Activated T-cell treated with anti-CD3 and anti-CD28 coated beads, Interleukin-2, amount 50 U/mL, for 48 hours (primary cell): Measurements from ENCODE around the gene FALEC.

Source experiments
- DNase-seq, 2 experiments: peaks; one replicate each; pipeline ENCODE4 v3.0.0-alpha.2; 2020

Gene FALEC

DNA sequence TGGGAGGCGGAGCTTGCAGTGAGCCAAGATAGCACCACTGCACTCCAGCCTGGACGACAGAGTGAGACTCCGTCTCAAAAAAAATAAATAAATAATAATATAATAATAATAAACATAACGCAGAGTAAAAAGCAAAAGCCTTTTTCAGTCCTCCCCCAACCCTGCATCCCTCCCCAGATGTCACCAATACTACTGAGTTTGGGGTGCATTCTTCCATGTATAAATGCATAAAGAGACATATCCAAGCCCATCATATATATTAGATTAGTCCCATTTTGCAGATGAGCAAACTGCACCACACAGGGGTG, 32.7 kb downstream of the FALEC start:
- DNase-seq = no peak

DNA sequence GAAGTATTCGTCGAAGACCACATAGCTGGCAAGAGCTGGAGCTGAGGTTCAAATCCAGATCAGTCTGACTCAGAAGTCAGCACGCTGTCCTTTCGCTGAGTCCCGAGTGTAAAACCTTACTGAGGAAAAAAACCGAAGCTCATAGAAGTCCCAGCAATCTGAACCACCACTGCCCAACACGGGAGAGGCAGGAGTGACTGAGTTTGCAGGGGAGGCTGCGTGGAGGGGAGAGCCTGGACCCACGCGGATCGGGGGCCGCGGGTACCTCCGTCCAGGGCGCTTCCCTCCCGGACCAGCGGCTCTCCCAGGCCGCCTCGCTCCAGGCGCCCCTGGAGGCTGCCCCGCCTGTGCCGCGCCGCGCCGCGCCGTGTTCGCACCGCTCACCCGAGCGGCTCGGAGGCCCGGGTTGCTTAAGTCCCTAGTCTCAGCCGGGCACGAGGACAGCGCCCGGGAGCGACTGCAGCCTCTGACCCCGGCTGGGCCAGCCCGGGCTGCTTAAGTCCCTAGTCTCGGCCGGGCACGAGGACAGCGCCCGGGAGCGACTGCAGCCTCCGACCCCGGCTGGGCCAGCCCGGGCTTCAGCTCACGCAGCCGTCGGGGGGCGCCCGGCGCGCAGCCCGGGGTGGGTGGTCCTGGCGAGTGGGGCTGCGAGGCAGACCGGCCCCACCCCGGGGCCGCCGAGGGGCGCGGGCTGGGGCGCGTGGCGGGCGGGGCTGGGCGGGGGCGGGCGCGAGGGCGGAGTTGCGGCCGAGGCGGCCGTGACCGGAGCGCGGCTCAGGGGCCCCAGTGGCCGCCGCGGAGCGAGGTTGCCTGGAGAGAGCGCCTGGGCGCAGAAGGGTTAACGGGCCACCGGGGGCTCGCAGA, 33.3 kb downstream of the FALEC start, which contains the start of gene ADAMTSL4:
ADAMTSL4 (plus strand) TSS at position 777 of the 864 bp plus-strand sequence. CDS start 2,881 bp downstream, outside the sequence.
- peak; percentile 54 to 65 for DNase-seq

DNA sequence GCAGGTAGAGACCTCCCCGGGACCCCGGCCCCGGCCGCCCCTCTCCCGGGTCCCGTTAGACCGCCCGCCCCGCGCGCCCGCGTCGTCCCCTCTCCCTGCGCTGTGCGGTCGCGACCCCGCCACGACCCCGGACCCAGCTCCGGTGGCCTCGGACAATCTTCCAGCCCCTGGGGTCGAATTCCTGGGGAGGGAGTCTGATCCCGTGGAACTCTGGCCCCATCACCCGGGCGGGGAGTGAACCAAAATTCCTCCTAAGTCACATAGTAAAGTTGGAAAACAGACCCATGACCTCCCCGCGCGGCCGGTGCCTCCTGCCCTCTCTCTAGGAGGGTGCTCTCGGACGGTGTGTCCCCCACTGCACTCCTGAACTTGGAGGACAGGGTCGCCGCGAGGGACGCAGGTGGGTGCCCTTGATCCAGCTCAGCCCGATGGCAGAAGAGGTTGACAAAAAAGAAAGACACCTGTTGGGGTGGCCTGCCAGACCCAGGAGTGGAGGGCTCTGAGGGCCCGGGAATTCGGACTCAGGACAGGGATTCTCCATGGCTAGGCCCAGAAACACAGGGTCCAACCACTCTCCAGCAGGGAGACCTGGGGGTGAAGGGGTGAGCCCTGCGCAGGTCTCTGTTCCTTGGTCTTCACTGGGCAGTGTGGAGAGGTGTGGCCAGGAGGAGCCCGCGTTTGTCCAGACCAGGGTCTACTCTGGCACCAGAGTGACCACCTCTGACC, 34.1 kb downstream of the FALEC start:
- DNase-seq = peak in 1 of 2 experiments; percentile 21

DNA sequence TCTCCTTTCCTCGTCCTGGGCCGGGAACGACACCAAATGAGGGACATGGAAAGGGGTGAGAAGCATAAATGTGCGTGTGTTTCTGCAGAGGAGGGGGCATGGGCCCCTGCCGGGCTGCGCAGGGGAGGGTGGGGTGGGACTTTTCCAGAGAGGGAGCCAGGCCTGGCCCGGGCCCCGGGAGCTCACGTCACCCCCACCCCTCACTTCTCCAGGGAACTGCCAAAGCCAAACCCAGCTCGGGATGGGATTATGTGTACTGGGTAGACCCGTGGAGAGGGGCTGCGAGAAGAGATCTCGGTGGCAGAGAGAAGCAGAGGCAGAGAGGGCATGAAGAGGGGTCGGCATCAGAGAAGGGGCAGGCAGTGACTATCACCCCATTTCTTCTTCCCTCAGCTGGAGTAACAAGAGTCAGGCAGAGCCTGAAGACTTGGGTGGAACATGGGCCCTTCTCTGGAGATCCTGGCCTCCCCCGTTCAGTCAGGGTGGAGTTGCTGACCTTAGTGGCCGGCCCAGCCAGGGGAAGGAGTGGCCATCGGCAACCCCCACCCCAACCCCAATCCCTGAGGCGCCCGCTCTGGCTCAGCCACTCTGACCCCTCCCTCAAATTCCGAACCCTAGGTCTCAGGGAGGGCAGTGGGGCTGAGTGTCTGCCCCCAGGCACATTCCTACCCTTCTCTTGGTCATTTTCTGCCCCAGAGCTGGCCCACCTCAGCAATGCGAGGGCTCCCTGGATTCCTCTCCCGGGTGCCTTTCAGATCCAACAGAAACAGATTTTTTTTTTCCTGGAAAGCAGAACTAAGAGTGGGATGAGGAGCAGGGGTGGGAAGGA, 34.9 kb downstream of the FALEC start:
- peak in 1 of 2 experiments; percentile 23 for DNase-seq

DNA sequence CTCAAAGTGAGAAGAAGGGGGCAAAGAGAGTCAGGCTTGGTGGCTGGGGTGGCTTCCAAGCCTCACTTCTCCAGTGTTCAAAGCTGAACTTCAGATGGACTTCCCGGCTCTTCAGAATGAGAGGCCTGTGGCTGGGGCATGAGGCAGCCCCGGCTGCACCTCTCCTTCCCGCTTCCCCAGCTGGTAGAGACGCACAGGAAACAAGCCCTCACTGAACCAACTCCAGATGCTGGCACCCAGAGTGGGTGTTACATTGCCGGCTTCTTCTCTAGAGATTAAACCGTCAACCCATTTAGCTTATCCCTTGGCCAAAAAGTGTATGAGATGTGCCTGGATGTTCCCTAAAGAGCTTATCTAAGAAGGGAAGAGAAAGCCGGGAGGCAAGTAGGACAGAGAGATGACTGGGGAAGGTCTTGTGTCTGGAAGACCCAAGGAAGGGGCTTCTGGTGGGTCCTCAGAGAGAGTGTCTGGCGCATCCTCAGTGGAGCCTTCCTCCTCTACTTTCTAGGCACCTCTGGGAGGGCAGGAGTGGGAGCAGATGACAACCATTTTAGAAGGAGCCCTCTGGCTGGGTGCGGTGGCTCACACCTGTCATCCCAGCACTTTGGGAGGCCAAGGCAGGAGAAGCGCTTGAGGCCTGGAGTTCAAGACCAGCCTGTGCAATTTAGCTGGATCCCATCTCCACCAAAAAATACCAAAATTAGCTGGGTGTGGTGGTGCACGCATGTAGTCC, 35.7 kb downstream of the FALEC start:
- DNase-seq = peak; percentile 39 to 43

DNA sequence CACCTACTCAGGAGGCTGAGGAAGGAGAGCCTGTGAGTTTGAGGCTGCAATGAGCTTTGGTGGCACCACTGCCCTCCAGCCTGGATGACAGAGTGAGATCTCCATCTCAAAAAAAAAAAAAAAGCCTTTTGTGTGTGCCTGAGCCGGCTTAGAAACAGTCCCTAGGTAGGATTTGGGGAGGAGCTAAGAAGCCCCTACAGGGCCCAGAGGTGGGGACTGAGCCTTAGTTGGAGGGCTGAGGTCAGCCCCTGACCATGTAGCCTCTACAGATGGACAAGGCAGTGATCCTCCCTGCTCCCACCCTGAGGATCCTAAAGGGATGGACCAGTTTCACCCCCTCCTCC, 36.2 kb downstream of the FALEC start:
- DNase-seq = peak in 1 of 2 experiments; percentile 17

DNA sequence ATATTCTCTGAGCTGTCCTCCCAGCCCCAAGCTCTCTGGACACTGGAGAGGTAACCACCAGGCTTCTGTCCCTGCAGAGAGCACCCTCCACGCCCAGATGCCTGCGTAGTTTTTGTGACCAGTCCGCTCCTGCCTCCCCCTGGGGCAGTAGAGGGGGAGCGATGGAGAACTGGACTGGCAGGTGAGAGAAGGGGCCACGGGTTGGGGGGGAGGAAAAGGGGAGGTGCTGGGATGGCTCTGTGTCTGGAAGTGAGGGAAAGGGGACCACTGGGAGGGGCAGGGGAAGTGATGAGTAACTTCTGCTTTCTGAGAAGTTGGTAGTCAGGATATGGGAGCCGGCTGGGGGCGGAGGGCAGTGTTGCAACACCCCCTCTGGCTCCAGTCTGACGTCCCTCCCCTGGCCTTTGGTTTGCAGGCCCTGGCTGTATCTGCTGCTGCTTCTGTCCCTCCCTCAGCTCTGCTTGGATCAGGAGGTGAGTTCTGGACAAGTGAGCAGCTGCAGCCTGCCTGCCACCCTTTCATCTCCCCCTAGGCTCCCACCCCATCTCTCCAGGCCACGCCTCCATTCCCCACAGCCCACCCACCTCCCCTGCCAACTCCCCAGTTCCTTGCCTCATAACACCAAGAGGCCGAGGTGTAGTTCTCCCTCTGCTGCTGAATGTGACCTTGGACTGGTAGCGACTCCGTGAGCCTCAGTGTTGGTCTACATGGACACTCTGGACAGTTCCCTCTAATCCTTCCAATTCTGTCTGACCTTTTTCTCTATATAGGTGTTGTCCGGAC, 36.8 kb downstream of the FALEC start:
- DNase-seq = peak in 1 of 2 experiments; percentile 48

DNA sequence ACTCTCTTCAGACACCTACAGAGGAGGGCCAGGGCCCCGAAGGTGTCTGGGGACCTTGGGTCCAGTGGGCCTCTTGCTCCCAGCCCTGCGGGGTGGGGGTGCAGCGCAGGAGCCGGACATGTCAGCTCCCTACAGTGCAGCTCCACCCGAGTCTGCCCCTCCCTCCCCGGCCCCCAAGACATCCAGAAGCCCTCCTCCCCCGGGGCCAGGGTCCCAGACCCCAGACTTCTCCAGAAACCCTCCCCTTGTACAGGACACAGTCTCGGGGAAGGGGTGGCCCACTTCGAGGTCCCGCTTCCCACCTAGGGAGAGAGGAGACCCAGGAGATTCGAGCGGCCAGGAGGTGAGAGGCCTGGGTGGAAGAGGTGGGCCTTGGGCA, 37.3 kb downstream of the FALEC start:
- DNase-seq = no peak

DNA sequence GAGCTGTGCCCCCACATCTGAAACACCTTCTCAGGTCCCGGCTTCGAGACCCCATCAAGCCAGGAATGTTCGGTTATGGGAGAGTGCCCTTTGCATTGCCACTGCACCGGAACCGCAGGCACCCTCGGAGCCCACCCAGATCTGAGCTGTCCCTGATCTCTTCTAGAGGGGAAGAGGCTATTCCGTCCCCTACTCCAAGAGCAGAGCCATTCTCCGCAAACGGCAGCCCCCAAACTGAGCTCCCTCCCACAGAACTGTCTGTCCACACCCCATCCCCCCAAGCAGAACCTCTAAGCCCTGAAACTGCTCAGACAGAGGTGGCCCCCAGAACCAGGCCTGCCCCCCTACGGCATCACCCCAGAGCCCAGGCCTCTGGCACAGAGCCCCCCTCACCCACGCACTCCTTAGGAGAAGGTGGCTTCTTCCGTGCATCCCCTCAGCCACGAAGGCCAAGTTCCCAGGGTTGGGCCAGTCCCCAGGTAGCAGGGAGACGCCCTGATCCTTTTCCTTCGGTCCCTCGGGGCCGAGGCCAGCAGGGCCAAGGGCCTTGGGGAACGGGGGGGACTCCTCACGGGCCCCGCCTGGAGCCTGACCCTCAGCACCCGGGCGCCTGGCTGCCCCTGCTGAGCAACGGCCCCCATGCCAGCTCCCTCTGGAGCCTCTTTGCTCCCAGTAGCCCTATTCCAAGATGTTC, 38.0 kb downstream of the FALEC start:
- no peak for DNase-seq

DNA sequence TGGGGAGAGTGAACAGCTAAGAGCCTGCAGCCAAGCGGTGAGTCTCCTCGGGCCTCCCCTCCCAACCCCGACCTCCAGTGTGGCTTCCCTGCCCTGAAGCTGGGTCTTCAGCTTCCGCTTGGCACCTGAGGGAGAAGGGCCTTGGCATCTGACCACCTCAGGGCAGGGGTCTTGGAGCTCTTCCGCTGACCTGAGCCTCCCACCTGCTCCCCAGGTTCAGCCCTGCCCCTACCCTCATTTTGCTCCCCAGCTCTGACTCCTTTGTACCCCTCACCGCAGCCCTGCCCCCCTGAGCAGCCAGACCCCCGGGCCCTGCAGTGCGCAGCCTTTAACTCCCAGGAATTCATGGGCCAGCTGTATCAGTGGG, 38.5 kb downstream of the FALEC start:
- DNase-seq = no peak

DNA sequence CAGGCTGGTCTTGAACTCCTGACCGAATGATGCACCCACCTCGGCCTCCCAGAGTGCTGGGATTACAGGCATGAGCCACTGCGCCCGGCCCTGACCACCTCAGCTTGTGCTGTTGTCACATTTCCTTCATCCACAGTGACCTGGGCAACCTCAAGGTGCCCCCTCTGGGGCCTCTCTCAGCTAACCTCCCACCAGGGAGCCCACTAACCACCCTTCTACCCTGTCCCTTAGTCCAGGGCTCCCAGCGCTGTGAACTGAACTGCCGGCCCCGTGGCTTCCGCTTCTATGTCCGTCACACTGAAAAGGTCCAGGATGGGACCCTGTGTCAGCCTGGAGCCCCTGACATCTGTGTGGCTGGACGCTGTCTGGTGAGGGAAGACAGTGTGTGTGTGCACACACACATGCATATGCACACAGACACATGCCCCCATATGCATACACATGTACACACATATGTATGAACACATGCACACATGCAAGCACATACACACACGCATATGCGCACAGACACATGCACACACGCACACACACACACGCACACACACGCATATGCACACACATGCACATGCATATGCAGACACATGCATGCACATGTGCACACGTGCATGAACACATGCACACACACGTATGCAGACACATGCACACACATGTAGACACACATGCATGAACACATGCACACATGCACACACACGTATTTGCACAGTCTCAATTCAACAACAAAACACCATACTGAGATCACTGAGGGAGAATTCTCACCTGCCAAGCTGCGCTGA, 39.8 kb downstream of the FALEC start:
- DNase-seq = no peak

DNA sequence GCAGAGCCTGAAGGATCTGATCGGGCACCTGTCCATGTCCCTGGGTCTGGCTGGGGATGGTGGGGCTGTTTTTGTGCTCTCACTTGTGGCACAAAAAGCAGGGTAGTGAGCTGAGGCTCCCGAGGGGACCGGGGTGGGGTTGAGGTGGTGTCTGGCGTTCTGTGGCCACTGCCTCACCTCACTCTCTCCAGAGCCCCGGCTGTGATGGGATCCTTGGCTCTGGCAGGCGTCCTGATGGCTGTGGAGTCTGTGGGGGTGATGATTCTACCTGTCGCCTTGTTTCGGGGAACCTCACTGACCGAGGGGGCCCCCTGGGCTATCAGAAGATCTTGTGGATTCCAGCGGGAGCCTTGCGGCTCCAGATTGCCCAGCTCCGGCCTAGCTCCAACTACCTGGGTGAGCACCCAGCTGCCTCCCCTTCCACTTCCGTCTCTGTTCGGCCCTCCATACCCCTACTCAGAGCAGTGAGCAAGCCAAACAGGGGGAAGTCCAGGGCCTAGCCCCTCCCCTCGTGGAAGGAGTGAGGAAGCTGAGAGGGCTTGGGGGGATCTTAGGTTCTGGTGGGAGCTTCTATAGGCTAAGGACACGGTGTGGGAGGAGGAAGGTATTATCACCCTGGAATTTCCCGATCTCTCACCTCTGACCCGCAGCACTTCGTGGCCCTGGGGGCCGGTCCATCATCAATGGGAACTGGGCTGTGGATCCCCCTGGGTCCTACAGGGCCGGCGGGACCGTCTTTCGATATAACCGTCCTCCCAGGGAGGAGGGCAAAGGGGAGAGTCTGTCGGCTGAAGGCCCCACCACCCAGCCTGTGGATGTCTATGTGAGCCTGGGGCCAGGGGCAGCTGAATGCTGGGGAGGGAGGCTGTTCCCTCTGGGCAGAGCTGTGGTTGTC, 40.7 kb downstream of the FALEC start:
- DNase-seq = no peak

DNA sequence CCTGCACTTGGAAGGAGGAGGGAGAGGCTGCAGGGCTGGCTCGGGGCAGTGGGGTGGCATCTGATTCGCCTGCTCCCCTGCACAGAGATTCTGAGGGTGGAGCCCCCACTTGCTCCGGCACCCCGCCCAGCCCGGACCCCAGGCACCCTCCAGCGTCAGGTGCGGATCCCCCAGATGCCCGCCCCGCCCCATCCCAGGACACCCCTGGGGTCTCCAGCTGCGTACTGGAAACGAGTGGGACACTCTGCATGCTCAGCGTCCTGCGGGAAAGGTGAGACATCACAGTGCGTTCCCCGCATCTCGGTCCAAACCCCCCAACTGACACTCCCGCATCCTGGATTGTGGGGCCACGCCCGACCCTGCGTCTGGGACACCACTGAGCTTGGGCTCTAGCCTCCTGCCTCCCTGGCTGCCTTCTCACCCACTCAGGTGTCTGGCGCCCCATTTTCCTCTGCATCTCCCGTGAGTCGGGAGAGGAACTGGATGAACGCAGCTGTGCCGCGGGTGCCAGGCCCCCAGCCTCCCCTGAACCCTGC, 41.6 kb downstream of the FALEC start:
- no peak for DNase-seq

DNA sequence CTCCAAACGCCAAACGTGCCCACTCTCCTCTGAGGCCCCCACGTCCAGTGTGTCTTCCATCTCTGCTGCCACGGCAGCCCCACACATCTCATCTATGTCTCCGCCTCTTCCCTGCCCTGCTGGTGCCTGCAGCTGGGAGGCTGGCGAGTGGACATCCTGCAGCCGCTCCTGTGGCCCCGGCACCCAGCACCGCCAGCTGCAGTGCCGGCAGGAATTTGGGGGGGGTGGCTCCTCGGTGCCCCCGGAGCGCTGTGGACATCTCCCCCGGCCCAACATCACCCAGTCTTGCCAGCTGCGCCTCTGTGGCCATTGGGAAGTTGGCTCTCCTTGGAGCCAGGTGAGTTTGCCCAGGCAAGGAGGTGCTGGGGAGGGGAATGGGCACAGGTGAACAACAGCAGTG, 42.3 kb downstream of the FALEC start:
- DNase-seq = no peak

DNA sequence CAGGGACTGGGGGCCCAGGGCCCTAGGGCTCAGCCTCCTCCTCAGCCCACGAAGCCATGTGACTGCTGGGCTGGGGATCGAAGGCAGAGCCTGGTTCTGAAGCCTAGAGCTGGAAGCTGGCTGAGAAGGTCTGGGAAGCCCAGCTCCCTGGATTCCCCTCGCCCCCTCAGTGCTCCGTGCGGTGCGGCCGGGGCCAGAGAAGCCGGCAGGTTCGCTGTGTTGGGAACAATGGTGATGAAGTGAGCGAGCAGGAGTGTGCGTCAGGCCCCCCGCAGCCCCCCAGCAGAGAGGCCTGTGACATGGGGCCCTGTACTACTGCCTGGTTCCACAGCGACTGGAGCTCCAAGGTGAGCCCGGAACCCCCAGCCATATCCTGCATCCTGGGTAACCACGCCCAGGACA, 42.8 kb downstream of the FALEC start:
- no peak for DNase-seq

DNA sequence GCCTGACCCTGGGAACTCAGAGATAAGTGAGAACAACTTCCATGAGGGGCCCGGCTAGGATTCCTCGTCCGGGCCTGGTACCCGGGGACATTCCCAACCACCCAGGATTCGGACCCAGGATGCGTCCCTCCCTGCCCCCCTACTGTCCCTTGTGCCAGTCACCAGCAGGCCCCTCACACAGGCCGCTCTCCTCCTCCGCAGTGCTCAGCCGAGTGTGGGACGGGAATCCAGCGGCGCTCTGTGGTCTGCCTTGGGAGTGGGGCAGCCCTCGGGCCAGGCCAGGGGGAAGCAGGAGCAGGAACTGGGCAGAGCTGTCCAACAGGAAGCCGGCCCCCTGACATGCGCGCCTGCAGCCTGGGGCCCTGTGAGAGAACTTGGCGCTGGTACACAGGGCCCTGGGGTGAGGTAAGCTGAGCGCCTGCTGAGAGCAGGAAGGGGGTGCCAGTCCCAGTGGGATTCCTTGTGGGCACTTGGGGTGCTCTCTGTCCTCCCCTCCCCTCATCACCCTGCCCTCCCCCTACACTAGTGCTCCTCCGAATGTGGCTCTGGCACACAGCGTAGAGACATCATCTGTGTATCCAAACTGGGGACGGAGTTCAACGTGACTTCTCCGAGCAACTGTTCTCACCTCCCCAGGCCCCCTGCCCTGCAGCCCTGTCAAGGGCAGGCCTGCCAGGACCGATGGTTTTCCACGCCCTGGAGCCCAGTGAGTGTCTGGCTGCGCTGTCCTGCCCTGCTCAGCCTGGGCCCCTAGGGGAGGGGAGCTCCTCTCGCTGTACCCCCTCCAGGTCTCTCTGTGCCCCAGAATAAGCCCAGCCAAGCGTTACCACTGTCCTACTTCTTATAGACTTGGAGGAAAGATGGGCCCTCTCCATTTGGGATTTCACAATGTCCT, 43.5 kb downstream of the FALEC start:
- no peak for DNase-seq

DNA sequence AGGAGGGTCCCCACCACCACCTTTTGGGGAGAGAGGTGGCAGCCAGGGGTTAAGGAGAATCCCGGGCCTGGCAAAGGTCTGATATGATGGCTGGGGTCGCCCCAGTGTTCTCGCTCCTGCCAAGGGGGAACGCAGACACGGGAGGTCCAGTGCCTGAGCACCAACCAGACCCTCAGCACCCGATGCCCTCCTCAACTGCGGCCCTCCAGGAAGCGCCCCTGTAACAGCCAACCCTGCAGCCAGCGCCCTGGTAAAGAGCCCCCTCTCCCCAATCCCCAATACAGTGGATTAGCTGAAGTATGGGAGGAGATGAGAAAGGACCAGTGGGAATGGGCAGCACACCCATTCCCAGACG, 44.1 kb downstream of the FALEC start:
- no peak for DNase-seq

DNA sequence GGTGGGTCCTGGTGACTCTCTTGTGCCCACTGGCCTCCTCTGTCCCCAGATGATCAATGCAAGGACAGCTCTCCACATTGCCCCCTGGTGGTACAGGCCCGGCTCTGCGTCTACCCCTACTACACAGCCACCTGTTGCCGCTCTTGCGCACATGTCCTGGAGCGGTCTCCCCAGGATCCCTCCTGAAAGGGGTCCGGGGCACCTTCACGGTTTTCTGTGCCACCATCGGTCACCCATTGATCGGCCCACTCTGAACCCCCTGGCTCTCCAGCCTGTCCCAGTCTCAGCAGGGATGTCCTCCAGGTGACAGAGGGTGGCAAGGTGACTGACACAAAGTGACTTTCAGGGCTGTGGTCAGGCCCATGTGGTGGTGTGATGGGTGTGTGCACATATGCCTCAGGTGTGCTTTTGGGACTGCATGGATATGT, 44.5 kb downstream of the FALEC start:
- DNase-seq = peak; percentile 88
